Right lobe of liver (tissue), 4 donors: ENCODE measurements around the gene SMARCC2.

Source experiments
- CTCF ChIP-seq, 4 donors: fragments of 200-600 bp in 3 of 4; fragments of 450-650 bp in 1 of 4; IDR thresholded peaks; one replicate each; pipeline versions ENCODE4 v1.5.1 to v1.8.0; 2016 to 2022; ENCODE audit warnings: antibody characterized with exemption in 4 of 4, mild to moderate bottlenecking in 2 of 4
- POLR2A ChIP-seq: fragments of 450-650 bp; IDR thresholded peaks from one replicate; pipeline ENCODE4 v1.6.1; 2017; ENCODE audit warnings: antibody characterized with exemption, mild to moderate bottlenecking
- donor health status: DM: no; HTN: no; CAD: no.
- donor health status: DM: no; HTN: no; CAD: no.
- donor health status: DM: no; HTN: yes; CAD: no.

GRCh38 chr12:56146492-56147460, 42.5 kb downstream of the SMARCC2 start:
- TF ChIP-seq CTCF (IDR thresholded peaks at IDR 0.05) (no peak), POLR2A (no peak)
